ENCODE data around the gene MRFAP1.

- TF ChIP-seq CTCF (IDR thresholded peaks at IDR 0.05 in 8 of 11, conservative IDR thresholded peaks at IDR 0.05 in 3 of 11) (no peak), POLR2AphosphoS5 (IDR thresholded peaks at IDR 0.05) (no peak), POLR2A (IDR thresholded peaks at IDR 0.05) (no peak)
Observed at GRCh38 chr4:6617246-6617645, 23.2 kb upstream of the MRFAP1 start.
